Endometrial microvascular endothelial cells (primary cell): Measurements from ENCODE around the gene PAXIP1. TPM values are rescaled to one million over a fixed set of nuclear protein-coding genes. Genes with fewer than 3 reads are reported as not detected.

Experiments used
- in situ Hi-C: cut with HindIII; loops from 2 replicates; pipeline ENCODE4 v1.10.0; 2017; ENCODE audit warnings: low sequenced_read_pairs, low pct_unique_long_range_greater_than_20kb; ENCODE audit errors: inconsistent ontology term
- total RNA-seq: library from RNA; depleted of rRNA; stranded (reverse); fragments of >200 nt; gene quantifications from one replicate; pipeline ENCODE4 v1.2.3, GENCODE V29; 2015; ENCODE audit errors: inconsistent ontology term

PAXIP1 gene
- total RNA-seq, 1 donor from 2014 or later = 11.9 TPM

- in situ Hi-C loops = no loop called here
These were observed 4.4 kb downstream of the PAXIP1 start for GRCh38 chr7:154998481-154998880.

DNA sequence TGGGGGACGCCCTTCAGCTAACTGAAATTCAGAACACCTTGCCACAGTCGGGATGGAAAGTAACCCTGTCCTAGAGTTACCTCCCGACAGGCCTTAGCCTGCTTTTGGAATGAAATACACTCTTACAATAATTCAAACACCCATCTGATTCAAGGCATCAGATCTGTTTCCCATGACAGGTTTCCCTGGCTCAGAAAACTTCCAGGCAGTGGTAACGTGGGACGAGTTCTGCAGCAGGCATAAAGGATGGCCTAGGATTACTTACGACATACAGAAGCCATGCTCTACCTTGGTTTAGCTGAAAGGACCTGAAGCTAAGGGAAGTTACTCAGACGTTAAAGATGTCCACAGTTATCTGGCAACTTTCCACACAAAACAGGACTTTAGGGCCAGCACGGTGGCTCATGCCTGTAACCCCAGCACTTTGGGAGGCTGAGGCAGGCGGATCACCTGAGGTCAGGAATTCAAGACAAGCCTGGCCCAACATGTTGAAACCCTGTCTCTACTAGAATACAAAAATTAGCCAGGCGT is 5.0 kb downstream of the PAXIP1 start:
- in situ Hi-C loops = no loop called here

DNA sequence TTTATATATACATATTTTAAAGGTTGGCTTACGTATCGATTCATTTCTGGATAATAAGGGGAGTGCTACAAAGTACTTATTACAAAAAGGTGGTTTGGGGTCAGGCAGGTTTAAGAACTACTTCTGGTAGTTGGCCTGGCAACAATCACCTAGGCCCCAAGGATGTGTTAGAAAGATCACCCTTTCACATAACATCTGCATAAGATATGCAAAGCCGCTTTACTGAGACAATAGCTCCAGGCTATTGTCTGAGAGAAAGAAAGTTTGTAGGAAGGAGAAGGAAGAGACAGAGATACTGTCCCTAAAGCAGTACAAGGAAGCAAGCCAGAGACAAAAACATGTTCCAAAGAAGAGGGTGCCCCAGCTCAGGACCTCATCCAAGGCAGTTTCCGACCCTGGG is 6.2 kb downstream of the PAXIP1 start:
- in situ Hi-C loops = no loop called here

DNA sequence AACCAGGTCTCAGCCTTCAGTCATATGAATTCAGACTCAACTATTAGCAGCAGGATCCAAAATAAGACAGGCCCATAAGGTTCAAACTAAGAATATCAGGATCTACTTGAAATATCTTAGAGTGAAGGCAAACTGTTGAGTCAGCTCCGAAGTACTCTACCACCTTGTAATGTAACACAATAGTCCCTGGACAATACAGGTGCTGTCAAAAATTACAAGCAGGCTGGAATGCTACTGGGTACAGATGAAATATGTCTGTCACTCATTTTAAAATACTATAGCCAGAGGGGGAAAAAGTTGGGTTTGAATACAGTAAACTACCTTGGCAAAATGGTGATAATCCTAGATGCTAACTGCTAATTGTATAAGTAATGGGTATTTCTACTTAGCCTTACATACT is 6.8 kb downstream of the PAXIP1 start:
- in situ Hi-C loops = no loop called here

DNA sequence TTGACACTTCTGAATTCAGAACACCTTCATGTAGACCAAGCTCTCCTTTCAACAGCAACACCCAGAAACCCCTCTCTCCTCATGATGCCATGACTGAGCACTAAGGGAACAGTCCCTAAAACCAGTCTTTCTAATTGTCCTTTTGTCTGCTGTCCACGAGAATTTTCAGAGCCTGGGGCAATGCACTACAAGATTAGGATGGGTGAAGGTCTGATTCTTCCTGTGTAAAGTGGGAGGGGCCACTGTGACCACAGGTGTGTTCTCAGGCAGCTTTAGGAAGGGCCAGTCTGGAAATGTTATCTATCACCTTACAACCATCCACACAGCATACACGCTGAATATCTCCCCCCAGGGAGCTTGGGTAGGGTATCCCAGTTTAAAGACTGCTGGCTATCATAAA is 7.9 kb downstream of the PAXIP1 start:
- in situ Hi-C loops = no loop called here

DNA sequence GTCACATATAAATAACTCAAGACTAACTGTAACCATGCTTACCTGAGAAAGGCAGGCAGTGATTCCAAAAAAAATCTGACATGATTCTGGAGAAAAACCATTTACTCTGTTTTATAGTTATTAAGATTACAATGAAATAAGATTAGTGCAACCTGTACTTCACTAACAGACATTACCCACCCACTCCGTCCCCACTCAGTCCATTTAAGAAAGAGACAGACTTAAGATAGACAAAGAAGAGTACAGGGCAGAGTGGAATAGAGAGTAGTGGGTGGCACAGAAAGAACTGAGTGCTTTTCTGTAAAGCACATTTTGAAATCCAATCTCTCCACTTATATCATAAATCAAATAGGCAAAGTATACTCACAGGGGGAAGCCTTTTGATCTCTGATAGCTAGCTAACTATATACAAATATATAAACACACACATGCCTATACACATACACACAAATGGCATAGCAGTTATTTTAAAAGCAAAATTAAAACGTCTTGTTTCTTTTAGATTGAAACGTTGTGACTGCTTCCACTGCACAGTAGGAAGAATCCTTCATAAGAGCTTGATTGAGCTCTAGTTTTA is 11.9 kb downstream of the PAXIP1 start:
- in situ Hi-C loops = no loop called here

DNA sequence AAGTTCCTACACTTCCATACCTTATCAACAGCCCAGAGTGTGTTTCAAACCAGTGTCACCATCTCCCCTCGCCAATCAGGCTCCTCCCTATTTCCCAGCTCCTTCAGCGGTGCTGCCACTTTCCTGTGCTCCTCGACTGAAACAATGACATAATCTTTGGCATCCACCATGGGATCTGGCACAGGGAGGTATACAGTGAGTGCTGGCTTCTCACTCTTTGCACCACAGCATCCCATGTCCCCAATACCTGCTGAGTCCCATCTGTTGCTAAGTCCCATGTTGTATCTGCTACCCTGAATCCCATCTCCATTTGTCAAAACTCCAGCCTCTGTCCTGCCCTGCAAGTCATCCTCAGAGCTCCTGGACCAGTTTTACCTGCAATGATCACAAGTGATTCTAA is 15.4 kb downstream of the PAXIP1 start:
- in situ Hi-C loops = no loop called here

GRCh38 chr7:154986200-154986945 is 16.6 kb downstream of the PAXIP1 start:
- in situ Hi-C loops = no loop called here

GRCh38 chr7:154985230-154985629 is 17.7 kb downstream of the PAXIP1 start:
- in situ Hi-C loops = no loop called here

DNA sequence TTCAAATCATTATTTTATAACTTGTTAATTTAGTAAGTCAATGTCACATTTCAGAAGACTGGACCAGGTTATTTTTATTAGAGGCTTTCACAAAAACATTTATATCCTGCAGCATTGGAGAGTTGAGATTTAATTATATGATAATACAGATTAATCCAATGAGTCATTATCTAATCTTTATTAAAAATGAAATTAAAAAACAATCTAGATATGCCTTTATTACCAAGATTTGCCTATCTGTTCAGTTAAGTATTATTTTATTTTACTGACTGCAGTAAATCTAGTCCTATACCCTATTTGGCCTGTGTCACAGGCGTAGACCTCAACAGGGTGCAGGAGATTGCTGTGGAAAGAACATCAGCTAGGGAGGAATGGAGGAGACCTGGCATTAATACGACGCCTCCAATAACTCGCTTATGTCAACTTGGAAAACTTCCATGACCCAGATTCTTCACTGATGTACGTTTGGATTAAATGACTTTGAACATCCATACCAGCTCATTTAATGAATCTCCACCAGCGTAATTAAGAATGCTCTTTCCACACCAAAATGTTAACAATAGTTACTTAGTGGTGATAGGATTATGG is 18.2 kb downstream of the PAXIP1 start:
- in situ Hi-C loops = no loop called here

GRCh38 chr7:154978017-154978416 is 24.9 kb downstream of the PAXIP1 start:
- in situ Hi-C loops = no loop called here

- in situ Hi-C loops = no loop called here
These were observed 25.7 kb downstream of the PAXIP1 start for GRCh38 chr7:154977250-154977649.

GRCh38 chr7:154976844-154977243 is 26.1 kb downstream of the PAXIP1 start:
- in situ Hi-C loops = no loop called here

GRCh38 chr7:154975984-154976383 is 26.9 kb downstream of the PAXIP1 start:
- in situ Hi-C loops = no loop called here

DNA sequence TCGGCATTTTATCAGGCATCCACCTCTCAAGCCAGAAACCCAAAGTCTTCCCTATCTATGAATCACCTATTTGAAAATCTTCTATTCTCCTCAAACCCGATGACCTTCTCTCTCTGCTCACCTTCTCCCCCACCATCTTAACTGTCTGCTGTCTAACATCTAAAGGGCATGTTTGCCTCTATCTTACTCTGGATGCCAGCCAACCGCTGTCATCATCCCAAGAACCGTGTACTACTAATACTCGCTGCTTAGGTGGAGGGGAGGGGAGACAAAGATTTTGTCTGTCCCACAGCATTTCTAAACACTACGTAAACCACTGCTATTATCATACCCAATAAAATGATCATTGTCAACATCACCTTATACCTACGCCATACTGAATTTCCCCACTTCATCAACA is 29.5 kb downstream of the PAXIP1 start:
- in situ Hi-C loops = no loop called here

DNA sequence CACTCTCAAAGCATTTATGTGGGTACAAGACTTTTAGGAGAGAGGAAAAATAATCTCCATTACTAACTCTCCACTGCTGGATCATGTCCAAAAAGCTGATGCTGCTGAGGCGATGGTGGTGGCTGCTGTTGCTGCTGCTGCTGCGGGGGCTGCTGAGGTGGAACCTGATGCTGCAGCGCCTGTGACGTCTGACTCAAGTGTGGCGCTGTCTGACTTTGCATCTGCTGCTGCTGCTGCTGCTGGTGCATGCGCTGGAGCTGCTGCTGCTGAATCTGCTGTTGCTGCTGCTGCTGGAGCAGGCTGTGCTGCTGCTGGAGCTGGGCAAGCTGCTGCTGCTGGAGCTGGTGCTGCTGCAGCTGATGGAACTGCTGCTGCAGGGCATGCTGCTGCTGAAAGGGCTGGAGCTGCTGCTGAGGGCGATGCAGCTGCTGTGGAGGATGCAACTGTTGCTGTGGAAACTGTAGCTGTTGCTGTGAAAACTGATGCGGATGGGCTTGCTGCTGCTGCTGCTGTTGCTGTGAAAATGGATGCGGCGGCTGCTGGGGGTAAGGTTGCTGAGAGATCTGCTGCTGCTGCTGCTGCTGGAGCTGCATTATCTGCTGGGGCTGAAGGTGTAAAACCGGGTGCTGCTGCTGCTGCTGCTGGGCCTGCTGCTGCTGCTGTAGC is 34.5 kb downstream of the PAXIP1 start:
- in situ Hi-C loops = no loop called here

DNA sequence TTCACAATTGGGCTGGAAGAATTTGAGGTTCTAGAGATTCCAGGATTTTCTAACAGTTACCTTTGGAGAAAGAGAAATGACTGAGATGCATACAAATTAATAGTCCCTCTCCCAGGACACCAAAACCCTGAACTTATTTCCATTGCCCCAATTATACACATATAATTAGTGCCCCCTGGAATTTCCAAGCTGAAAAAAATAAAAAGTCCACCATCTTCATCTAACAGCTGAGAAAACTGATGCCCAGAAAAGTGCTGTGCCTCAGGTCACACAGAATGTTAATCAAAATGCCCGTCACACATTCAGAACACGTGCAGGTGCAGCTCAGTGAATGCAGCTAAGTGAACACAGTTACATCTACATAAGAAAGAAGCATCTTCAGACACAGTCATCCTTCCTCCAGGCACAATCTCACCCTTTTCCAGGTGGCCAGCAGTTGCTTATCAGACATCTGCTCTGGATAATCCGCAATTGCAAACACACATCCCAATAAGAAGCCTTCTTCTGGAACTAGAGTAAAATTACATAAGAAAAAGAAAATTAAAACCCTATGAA is 35.4 kb downstream of the PAXIP1 start:
- in situ Hi-C loops = no loop called here

GRCh38 chr7:154965014-154965413 is 37.9 kb downstream of the PAXIP1 start:
- in situ Hi-C loops = no loop called here

DNA sequence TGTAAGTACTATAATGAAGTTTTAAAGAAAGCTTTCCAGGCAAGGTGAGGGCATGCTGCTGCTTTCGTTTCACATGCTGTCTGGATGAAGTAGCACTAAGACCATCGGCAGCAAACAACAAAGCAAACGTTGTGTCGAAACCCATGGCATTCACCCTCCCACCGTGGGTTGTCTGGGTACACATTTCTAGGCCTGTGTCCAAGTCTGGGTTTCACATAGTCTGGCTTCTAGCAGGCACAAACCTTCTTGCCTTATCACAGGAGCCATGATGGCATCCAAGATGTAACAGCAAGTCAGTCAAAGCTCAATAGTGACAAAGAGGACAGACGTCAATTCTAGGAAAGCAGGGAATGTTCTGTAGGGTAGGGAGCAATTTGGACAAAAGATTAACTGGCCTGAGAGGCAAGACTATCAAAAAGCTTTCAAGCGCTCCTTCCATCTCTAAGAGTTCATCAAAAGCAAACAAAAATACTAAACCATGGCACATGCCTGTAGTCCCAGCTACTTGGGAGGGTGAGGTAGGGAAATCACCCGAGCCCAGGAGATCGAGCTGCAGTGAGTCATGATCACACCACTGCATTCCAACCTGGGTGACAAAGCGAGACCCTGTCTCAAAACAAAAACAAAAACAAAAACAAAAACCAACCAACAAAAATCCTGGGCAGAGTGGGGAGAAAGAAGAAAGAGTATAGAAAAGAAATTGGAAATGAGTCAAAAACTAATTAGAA is 42.7 kb downstream of the PAXIP1 start:
- in situ Hi-C loops = no loop called here
